M059J (cell line): ENCODE measurements around the gene WDR37. TPM values are rescaled to one million over a fixed set of nuclear protein-coding genes. Genes with fewer than 3 reads are reported as not detected.
A peak's percentile ranks its signal among the peaks of the same experiment; 100 is the strongest.
"Not testable (repeated sequence)": the region's sequence is repeated elsewhere in the genome, so short reads cannot be mapped to it uniquely, and the experiment has no call there.

Experiments
- DNase-seq: peaks from one replicate; pipeline ENCODE4 v3.0.0-alpha.2; 2012; ENCODE audit warnings: low read depth
- total RNA-seq: library from RNA; depleted of rRNA; stranded (reverse); fragments of >200 nt; shearing (Covaris generic); gene quantifications from 2 replicates; pipeline ENCODE4 v1.2.3, GENCODE V29; 2014; rRNA removed

WDR37 gene, protein sequence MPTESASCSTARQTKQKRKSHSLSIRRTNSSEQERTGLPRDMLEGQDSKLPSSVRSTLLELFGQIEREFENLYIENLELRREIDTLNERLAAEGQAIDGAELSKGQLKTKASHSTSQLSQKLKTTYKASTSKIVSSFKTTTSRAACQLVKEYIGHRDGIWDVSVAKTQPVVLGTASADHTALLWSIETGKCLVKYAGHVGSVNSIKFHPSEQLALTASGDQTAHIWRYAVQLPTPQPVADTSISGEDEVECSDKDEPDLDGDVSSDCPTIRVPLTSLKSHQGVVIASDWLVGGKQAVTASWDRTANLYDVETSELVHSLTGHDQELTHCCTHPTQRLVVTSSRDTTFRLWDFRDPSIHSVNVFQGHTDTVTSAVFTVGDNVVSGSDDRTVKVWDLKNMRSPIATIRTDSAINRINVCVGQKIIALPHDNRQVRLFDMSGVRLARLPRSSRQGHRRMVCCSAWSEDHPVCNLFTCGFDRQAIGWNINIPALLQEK
- total RNA-seq, result 4.8 and 5.6 TPM in 2 replicates

DNA sequence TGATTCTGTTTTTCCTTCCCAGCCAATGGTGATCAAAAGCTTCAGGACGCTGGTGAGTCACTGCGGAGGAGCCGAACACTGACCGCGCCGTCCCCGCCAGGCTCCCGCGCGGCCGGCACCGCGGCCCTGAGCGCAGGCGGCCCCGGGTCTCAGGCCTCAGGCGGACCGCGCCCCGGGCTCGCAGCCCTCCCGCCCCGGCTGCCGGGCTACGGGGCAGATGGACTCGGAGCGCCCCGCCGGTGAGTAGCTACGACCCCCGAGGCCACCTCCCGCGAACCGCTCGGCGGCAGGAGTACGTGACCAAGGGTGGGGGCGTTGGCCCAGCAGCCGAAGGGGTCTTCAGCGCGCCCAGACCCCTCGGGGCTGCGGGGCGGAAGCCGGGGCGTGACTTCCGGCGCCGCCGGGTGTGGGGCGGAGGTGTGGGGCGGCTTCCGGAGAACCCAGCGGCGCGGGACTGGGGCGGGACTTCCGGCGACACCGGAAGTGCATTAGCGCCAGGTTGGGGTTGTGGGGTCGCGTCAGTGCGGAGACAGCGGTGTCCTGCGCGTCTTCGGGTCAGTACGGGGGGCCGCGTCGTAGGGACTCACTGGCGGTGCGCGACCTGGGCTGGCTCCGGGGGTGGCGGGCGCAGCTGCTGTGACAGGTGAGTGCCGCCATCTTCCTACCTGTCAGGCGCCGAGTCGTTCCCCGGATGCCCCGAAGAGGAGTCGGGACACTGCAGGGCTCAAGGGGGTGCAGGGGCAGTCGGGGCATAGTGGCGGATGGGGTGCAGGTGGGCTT lies at the start of gene WDR37:
Gene WDR37 (plus strand): TSS at position 60 of the 780 bp plus-strand sequence. CDS start 15,771 bp downstream, outside the sequence.
- peak; percentile 83 for DNase-seq

- no peak for DNase-seq
Observed at GRCh38 chr10:1006573-1006972, 49.6 kb upstream of the WDR37 start.

DNA sequence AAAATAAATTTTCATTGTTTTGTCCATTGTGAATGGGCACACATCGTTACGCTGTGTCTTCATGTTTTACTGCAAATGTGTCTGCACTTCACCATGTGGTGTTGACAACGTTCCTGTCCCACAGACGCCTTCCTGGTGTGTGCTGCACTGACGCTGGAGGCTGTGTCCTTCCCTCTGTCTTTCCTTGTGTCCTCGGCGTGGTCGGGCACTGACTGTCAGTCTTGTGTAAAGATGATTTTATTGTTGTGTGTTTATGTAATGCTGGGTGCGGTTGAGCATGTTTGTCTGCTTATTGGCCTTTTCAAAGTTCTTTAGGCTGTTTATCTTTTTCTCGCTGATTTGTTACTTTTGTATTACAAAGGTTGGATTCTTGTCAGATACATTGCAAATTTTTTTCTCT lies 48.6 kb upstream of the WDR37 start:
- DNase-seq, result no peak

DNA sequence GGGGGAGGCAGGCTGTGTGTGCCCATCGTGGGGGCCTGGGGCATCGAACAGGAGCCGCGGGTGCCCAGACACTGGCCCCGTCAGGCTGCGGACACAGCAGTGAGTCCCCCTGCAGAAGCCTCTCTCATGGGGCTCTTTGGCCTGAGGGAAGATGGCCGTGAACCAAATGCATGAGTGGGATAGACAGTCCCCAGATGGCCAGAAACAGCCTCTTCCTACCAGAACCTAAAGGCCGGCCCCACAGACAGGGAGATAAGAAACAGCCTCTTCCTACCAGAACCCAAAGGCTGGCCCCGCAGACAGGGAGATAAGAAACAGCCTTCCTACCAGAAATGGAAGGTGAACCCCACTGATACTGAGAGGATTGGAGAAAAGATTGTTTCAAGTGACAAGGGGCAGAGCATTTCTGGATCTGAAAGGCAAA lies 47.1 kb upstream of the WDR37 start:
- DNase-seq, result no peak

GRCh38 chr10:1009947-1010346 lies 46.2 kb upstream of the WDR37 start:
- not testable (repeated sequence) for DNase-seq

DNA sequence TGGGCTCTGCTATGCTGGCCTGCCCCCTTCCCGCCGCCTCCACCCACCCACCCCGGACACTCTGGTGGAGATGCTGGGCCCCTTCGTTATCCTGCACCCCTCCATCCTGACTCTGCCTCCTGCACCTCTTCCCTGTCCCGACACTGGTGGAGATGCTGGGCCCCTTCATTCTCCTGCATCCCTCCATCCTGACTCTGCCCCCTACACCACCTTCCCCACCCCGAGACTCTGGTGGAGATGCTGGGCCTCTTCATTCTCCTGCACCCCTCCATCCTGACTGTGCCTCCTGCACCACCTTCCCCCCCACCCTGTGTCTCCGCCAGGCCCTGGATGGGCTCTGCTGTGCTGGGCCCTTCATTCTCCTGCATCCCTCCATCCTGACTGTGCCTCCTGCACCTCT lies 45.5 kb upstream of the WDR37 start:
- DNase-seq, result no peak

DNA sequence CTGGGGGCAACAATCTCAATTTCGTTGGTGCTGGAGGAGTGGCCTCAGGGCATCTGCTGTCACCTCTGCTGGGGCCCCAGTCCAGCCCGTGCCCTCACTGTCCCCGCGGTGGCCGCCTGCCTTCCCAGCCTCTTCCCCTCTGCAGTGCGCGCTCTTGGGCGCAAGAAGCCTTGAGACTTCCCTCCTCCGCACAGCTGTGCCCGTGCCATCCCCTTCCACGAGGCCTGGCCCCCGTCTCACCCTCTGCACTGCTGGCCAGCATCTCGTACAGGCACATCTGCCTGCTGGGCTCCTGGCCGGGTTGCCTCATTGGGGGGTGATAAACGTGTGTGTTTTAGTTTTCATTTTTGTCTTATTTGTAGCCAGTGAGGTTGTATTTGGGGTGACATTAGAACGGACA lies 44.5 kb upstream of the WDR37 start:
- DNase-seq, result no peak

DNA sequence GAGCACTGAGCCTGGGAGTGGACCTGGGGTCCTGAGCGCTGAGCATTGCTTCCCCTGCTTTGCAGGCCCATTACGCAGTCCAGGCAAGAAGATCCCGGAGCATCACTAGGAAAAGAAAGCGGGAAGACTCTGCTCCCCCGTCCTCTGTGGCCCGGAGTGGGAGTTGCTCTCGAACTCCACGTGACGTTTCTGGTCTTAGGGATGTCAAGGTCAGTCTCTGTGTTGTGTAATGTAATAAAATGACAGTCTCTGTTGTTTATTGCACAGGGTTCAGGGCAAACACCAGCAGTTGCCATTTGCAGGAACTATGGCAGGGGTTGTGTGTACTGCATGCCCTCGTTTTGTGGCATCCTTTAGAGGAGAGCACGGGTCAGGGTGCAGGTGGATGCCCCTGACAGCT lies 40.5 kb upstream of the WDR37 start:
- no peak for DNase-seq

DNA sequence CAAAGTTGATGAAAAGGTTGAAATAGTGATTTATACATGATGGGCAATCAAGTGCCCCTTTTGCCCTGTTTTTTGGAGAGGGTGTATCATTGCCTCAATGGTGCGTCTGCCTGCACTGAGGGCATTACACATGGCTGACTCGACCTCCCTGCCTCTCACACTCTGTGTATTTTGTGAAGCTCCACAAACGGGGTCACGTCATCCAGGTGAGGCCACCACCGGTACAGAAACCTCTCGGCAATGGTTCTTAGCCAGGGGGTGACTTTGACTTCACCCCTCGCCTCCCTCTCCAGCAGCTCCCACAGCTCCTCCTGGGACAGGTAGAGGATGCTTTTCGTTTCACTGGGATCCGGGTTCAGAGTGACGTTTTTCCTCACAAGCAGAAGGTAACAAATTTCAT lies 36.8 kb upstream of the WDR37 start:
- DNase-seq, result no peak

DNA sequence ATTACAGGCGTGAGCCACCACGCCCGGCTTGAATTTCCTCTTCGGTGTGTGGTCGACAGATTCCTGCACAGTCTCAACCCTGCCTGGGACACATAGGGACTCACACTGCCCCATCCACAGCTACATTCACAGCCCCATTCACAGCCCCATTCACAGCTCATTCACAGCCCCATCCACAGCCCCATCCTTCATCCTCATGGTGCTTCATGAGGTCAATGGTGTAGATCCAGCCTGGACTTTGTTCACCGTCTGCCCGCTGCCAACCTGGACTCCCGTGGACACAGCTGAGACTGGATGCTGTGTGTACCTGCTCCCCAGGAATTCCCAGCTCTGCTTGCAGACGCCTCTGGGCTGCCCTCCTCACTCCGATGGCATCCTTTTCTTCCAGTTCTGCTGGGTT lies 35.7 kb upstream of the WDR37 start:
- DNase-seq, result no peak

DNA sequence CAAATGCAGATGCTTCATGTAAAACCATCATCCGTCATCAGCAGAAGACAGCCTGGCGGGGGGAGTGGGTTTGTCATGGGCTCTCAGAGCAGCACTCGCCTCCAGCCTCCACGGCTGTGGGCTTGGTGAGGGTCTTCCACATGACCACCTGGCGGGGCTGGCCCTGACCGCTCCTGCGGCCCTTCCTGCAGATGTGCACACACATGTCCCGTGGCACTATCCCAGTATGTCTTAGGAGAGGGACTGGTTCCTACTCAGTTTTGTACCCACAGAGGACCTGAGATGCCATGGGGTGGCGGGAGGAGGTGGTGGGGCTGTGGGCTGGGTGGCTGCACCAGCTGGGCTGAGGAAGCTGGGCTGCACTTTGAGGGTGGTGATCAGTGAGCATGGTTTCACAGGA lies 35.2 kb upstream of the WDR37 start:
- no peak for DNase-seq

DNA sequence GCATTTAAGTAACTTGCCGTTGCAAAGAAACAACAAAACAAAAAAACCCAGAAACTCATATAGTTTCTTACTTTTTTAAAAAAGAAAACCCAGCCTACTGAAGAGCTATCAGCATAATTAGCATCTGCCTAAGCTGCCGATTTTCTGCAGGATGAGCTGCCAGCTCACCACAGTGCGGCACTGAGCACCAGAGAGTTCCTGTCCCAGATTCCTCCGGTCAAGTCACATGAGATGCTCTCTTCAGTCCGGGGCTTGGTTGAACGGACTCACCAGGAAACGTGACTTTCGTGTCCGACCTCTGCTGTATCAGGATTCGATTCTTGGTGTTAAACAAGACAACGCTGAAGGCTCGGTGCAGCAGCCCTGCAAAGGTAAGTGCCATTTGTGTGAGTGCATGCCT lies 33.8 kb upstream of the WDR37 start:
- DNase-seq, result no peak

- no peak for DNase-seq
Observed at GRCh38 chr10:1024103-1024502, 32.1 kb upstream of the WDR37 start.

DNA sequence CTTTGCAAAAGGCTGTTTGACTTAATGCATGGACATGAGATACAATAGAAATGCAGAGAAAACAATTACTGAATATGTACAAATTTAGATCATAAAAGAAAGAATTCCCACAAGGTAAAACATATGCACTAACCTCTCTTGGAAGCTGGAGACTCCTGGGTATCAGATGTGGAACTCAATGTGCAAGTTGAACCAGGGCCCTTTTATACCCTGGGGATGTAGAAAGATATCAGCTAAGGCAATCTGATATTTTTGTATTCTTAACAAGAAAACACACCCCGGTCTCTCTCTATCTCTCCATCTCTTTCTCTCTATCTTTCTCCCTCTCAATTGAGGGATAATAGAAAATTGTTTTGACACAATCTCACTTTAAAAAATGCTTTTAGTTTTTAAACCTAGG lies 30.5 kb upstream of the WDR37 start, which contains the start of gene IDI2:
Gene IDI2 (minus strand): TSS at position 177 of the 400 bp plus-strand sequence. CDS start 1,136 bp downstream, outside the sequence.
- DNase-seq, result no peak

GRCh38 chr10:1026578-1026977 lies 29.6 kb upstream of the WDR37 start:
- DNase-seq, result no peak

- no peak for DNase-seq
Observed at GRCh38 chr10:1029838-1030237, 26.3 kb upstream of the WDR37 start.

- no peak for DNase-seq
Observed at GRCh38 chr10:1033601-1034000, 22.6 kb upstream of the WDR37 start.

GRCh38 chr10:1034758-1035157 lies 21.4 kb upstream of the WDR37 start:
- no peak for DNase-seq

DNA sequence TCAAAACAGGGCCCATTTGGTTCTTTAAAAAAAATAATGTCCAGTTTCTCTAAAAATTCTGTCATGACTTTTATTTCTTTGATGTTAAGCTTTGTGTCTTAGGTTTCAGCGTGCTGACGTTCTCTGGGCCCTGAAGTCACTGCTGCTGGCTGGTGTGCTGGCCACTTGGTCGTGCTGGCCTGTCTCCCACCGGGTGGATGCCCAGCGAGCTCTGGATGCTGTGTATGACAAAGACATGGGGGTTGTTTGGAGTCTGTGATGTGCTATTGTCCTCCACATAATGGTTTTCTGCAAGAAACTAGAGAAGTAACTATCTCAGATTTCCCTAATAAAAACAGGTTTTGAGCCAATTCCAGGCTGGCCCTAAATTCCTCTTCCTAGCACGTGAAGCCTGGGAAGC lies 21.0 kb upstream of the WDR37 start:
- no peak for DNase-seq

DNA sequence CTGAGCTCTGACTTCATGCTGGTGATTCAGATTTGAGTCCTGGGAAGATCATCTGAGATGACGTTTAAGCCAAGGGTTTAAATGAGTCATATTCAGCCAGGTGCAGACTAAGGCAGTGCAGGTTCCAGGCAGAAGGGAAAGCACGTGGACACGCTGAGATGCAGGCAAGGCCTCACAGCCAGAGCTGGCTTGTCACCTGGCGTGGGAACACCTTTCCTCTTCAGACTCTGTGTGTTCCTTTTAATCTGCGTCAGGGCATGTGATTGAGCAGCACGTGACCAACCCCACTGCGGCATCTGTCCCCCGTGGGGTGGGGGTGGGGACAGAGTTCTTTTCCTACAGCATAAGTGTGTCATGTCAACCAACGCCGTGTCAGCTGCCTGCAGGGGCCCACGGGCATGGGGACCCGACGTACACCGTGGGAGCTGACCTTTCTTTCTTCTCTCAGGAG lies 19.8 kb upstream of the WDR37 start:
- DNase-seq, result peak; percentile 70

DNA sequence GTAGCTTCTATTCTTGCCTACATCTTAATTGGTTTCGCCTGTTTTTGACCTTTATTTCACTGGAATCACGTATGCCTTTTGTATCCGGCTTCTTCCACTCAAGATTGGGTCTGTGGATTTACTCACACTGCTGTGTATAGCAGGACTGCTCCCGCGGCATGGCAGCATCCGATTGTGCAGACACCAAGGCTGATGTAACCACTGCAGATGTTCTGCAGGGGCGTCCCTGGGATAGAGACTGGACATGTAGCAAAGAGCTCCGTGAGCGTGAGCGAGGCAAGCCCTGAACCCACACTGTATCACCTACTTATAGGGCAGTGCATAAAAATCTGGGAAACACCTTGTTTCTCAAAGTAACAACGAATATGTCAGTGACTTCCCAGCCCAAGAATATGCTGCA lies 19.1 kb upstream of the WDR37 start:
- no peak for DNase-seq

- DNase-seq, result not testable (repeated sequence)
Observed at GRCh38 chr10:1038769-1039168, 17.4 kb upstream of the WDR37 start.

DNA sequence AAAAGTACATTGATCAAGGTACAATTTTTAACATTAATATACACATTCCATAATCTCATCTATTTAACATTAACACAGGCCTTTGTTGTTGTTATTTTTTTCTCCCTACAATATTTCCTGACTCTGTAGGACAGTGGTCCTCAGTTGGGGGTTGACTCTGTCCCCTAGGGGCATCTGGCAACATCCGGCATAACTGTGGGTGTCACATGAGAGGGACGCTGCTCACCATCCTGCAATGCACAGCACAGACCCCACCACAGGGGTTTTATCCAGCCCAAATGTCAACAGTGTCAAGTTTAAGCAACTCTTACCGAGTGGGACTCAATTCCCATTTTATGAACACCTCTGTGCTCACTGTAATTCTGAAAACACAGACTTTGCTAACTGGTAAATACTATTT lies 16.1 kb upstream of the WDR37 start:
- DNase-seq, result no peak
